Amniotic stem cell (primary cell): ENCODE measurements around the gene TULP3.
"Not testable (repeated sequence)": the region's sequence is repeated elsewhere in the genome, so short reads cannot be mapped to it uniquely, and the experiment has no call there.

Experiments
- DNase-seq: peaks from one replicate; lab custom pipeline; 2025; lab: John Stamatoyannopoulos, UW

Gene TULP3

GRCh38 chr12:2890388-2891239, at the start of gene TULP3:
TSS of gene TULP3 (plus strand) at chr12:2890891. CDS start at chr12:2890948, 57 bp downstream.
- peak; percentile 94 for DNase-seq

GRCh38 chr12:2841056-2841650, 49.5 kb upstream of the TULP3 start:
- DNase-seq, result no peak

GRCh38 chr12:2842948-2843347, 47.7 kb upstream of the TULP3 start:
- no peak for DNase-seq

GRCh38 chr12:2844786-2845185, 45.9 kb upstream of the TULP3 start:
- DNase-seq, result no peak

GRCh38 chr12:2845280-2845679, 45.4 kb upstream of the TULP3 start:
- no peak for DNase-seq

- no peak for DNase-seq
Observed at GRCh38 chr12:2851931-2852330, 38.8 kb upstream of the TULP3 start.

- peak; percentile 38 for DNase-seq
Observed at GRCh38 chr12:2853626-2854025, 37.1 kb upstream of the TULP3 start.

GRCh38 chr12:2854669-2855453, 35.8 kb upstream of the TULP3 start:
- DNase-seq, result no peak

- DNase-seq, result no peak
Observed at GRCh38 chr12:2855546-2855945, 35.1 kb upstream of the TULP3 start.

GRCh38 chr12:2856051-2856450, 34.6 kb upstream of the TULP3 start:
- no peak for DNase-seq

- no peak for DNase-seq
Observed at GRCh38 chr12:2857021-2857431, 33.7 kb upstream of the TULP3 start, which contains the start of gene TEX52. TSS of gene TEX52 (minus strand) at chr12:2857039. CDS start at chr12:2857026, 13 bp downstream.

- no peak for DNase-seq
Observed at GRCh38 chr12:2857576-2857975, 33.1 kb upstream of the TULP3 start.

- no peak for DNase-seq
Observed at GRCh38 chr12:2858334-2858733, 32.4 kb upstream of the TULP3 start.

GRCh38 chr12:2858944-2859421, 31.7 kb upstream of the TULP3 start:
- no peak for DNase-seq

- DNase-seq, result no peak
Observed at GRCh38 chr12:2860170-2860569, 30.5 kb upstream of the TULP3 start.

- DNase-seq, result no peak
Observed at GRCh38 chr12:2862876-2863275, 27.8 kb upstream of the TULP3 start.

GRCh38 chr12:2863402-2863801, 27.3 kb upstream of the TULP3 start:
- DNase-seq, result not testable (repeated sequence)

- no peak for DNase-seq
Observed at GRCh38 chr12:2864198-2864597, 26.5 kb upstream of the TULP3 start.

- not testable (repeated sequence) for DNase-seq
Observed at GRCh38 chr12:2868986-2869632, 21.6 kb upstream of the TULP3 start.

- DNase-seq, result no peak
Observed at GRCh38 chr12:2876431-2877046, 14.2 kb upstream of the TULP3 start.
